GM21515 (cell line): ENCODE data around the gene USP31.

Experiments used
- ATAC-seq: cut with Tn5 transposase; IDR thresholded peaks from one replicate; pipeline ENCODE4 v1.9.1; 2021; ENCODE audit not compliant: unreplicated experiment

The USP31 gene

GRCh38 chr16:23149267-23149992 lies at the start of gene USP31:
USP31 (minus strand) TSS chr16:23149452; CDS start chr16:23149270, 182 bp downstream.
- ATAC-seq: peak; percentile 96

- ATAC-seq: no peak
These were observed 47.3 kb upstream of the USP31 start for GRCh38 chr16:23196539-23196938.

GRCh38 chr16:23195366-23195978 lies 46.2 kb upstream of the USP31 start:
- ATAC-seq: no peak

GRCh38 chr16:23194497-23195221 lies 45.4 kb upstream of the USP31 start:
- no peak for ATAC-seq

GRCh38 chr16:23188911-23189310 lies 39.7 kb upstream of the USP31 start:
- ATAC-seq: no peak

- ATAC-seq: no peak
These were observed 38.1 kb upstream of the USP31 start for GRCh38 chr16:23187341-23187740.

GRCh38 chr16:23186171-23186570 lies 36.9 kb upstream of the USP31 start:
- ATAC-seq: no peak

GRCh38 chr16:23185656-23186055 lies 36.4 kb upstream of the USP31 start:
- ATAC-seq: no peak

GRCh38 chr16:23183543-23183862 lies 34.3 kb upstream of the USP31 start:
- no peak for ATAC-seq

GRCh38 chr16:23182679-23183542 lies 33.7 kb upstream of the USP31 start, which contains the start of gene SCNN1G:
SCNN1G (plus strand) TSS chr16:23182745; CDS start chr16:23186272, 3,527 bp downstream.
- peak; percentile 23 for ATAC-seq

GRCh38 chr16:23182206-23182678 lies 33.0 kb upstream of the USP31 start:
- peak; percentile 90 for ATAC-seq

GRCh38 chr16:23181506-23181905 lies 32.3 kb upstream of the USP31 start:
- no peak for ATAC-seq

GRCh38 chr16:23175651-23176050 lies 26.4 kb upstream of the USP31 start:
- no peak for ATAC-seq

GRCh38 chr16:23174622-23175021 lies 25.4 kb upstream of the USP31 start:
- ATAC-seq: no peak

GRCh38 chr16:23172994-23173393 lies 23.7 kb upstream of the USP31 start:
- no peak for ATAC-seq

- ATAC-seq: no peak
These were observed 23.3 kb upstream of the USP31 start for GRCh38 chr16:23172583-23172982.

GRCh38 chr16:23164736-23165135 lies 15.5 kb upstream of the USP31 start:
- no peak for ATAC-seq

- ATAC-seq: no peak
These were observed 14.7 kb upstream of the USP31 start for GRCh38 chr16:23163921-23164320.

- ATAC-seq: no peak
These were observed 11.3 kb upstream of the USP31 start for GRCh38 chr16:23160574-23160973.

GRCh38 chr16:23160082-23160481 lies 10.8 kb upstream of the USP31 start:
- no peak for ATAC-seq

GRCh38 chr16:23158114-23158513 lies 8.9 kb upstream of the USP31 start:
- ATAC-seq: no peak
